A549 (cell line): Measurements from ENCODE around the gene AGBL4. TPM values are rescaled to one million over a fixed set of nuclear protein-coding genes. Genes with fewer than 3 reads are reported as not detected.

Source experiments
- ATAC-seq, 2 experiments: fragments of 200-7000 bp in 1 of 2; fragments of >200 bp in 1 of 2; cut with Nextera tagmentation in 1 of 2; cut with Tn5 transposase in 1 of 2; 3 replicates each; pipeline versions ENCODE4 v1.8.0 to v1.9.1; 2018 to 2020; ENCODE audit warnings: mild to moderate bottlenecking in 1 of 2, moderate library complexity in 1 of 2
- CTCF ChIA-PET: fragments of 300-600 bp; sonication (Branson Sonifier 250); formaldehyde crosslinking; extraction: SDS; loops from one replicate; lab custom pipeline; 2021; ENCODE audit warnings: antibody characterized with exemption, inconsistent platforms; lab: Yijun Ruan, JAX
- POLR2A ChIA-PET: fragments of 350-600 bp; formaldehyde crosslinking; extraction: SDS; loops from one replicate; lab custom pipeline; 2021; ENCODE audit warnings: antibody characterized with exemption, inconsistent platforms; lab: Yijun Ruan, JAX
- DNase-seq, 2 experiments: peaks; one replicate each; pipeline versions ENCODE4 v3.0.0 to v3.0.0-alpha.2; 2011 to 2016; ENCODE audit warnings: low read depth in 1 of 2, low spot score in 1 of 2
- FAIRE-seq: peaks from 2 replicates; lab custom pipeline; 2011; peaks lifted over from hg19 to GRCh38; lab: Jason Lieb, UNC
- H3K27ac ChIP-seq, 2 experiments: fragments of >200 bp; sonication (Bioruptor Twin); formaldehyde crosslinking; 3 replicates each; pipeline ENCODE4 v1.5.1; 2016 to 2017
- H3K4me1 ChIP-seq: fragments of >200 bp; sonication (Bioruptor Twin); formaldehyde crosslinking; 3 replicates; pipeline ENCODE4 v1.6.1; 2016
- H3K4me2 ChIP-seq: fragments of >200 bp; sonication (Bioruptor Twin); formaldehyde crosslinking; 3 replicates; pipeline ENCODE4 v1.6.1; 2016
- H3K4me3 ChIP-seq: fragments of >200 bp; sonication (Bioruptor Twin); formaldehyde crosslinking; 3 replicates; pipeline ENCODE4 v1.5.1; 2016
- H3K9me3 ChIP-seq: fragments of >200 bp; sonication (Bioruptor Twin); formaldehyde crosslinking; 3 replicates; pipeline ENCODE4 v1.6.1; 2016
- BHLHE40 ChIP-seq: IDR thresholded peaks from 2 replicates; pipeline ENCODE4 v1.6.1; 2012; ENCODE audit warnings: low read depth, low read length, inconsistent platforms
- CBX8 ChIP-seq: fragments of 200-600 bp; sonication (generic); IDR thresholded peaks from 2 replicates; pipeline ENCODE4 v1.6.1; 2016
- CHD2 ChIP-seq: fragments of 150-350 bp; IDR thresholded peaks from 2 replicates; pipeline ENCODE4 v1.6.1; 2014; ENCODE audit warnings: low read length; ENCODE audit not compliant: partially characterized antibody
- EHMT2 ChIP-seq: fragments of 200-600 bp; sonication (generic); IDR thresholded peaks from 2 replicates; pipeline ENCODE4 v1.6.1; 2016; ENCODE audit warnings: antibody characterized with exemption, low read depth, mild to moderate bottlenecking, moderate library complexity
- FOSL2 ChIP-seq, 2 experiments: fragments of 450-650 bp in 1 of 2; fragments of >200 bp in 1 of 2; sonication (Bioruptor Twin) in 1 of 2; formaldehyde crosslinking; IDR thresholded peaks; 2 replicates each; pipeline versions ENCODE4 v1.5.0 to v1.6.1; 2016 to 2020; ENCODE audit warnings: mild to moderate bottlenecking in 1 of 2, moderate library complexity in 1 of 2
- HOXB13 ChIP-seq: fragments of 250-450 bp; sonication (Bioruptor Pico); IDR thresholded peaks from 2 replicates; pipeline ENCODE4 v1.5.0; 2020; ENCODE audit warnings: low read depth, mild to moderate bottlenecking, moderate library complexity
- JUNB ChIP-seq: fragments of >200 bp; sonication (Bioruptor Twin); formaldehyde crosslinking; IDR thresholded peaks from 2 replicates; pipeline ENCODE4 v1.6.1; 2016
- KDM5A ChIP-seq: fragments of 200-600 bp; sonication (generic); IDR thresholded peaks from 2 replicates; pipeline ENCODE4 v1.6.1; 2016; ENCODE audit warnings: antibody characterized with exemption, mild to moderate bottlenecking
- MYC ChIP-seq: IDR thresholded peaks from 2 replicates; pipeline ENCODE4 v1.6.1; 2012; ENCODE audit warnings: mild to moderate bottlenecking, inconsistent platforms, low read length, improper control_type of control experiment, borderline replicate concordance
- PHF8 ChIP-seq: fragments of 200-600 bp; sonication (generic); IDR thresholded peaks from 2 replicates; pipeline ENCODE4 v1.6.1; 2016; ENCODE audit warnings: low read depth, mild to moderate bottlenecking, antibody characterized with exemption, moderate library complexity, borderline replicate concordance
- POLR2A ChIP-seq: IDR thresholded peaks from 2 replicates; pipeline ENCODE4 v1.6.1; 2012; ENCODE audit warnings: mild to moderate bottlenecking, low read length
- RAD21 ChIP-seq, 2 experiments: fragments of >200 bp in 1 of 2; sonication (Bioruptor Twin) in 1 of 2; formaldehyde crosslinking in 1 of 2; IDR thresholded peaks in 1 of 2; conservative IDR thresholded peaks in 1 of 2; 2 replicates in 1 of 2; 3 replicates in 1 of 2; pipeline ENCODE4 v1.6.1; 2012 to 2018; ENCODE audit warnings: inconsistent platforms in 1 of 2
- RCOR1 ChIP-seq: fragments of 150-350 bp; IDR thresholded peaks from 2 replicates; pipeline ENCODE4 v1.6.1; 2014; ENCODE audit warnings: antibody characterized with exemption, low read length, low read depth
- RNF2 ChIP-seq: fragments of 200-600 bp; sonication (generic); IDR thresholded peaks from 2 replicates; pipeline ENCODE4 v1.6.1; 2016; ENCODE audit warnings: low read depth, mild to moderate bottlenecking, antibody characterized with exemption, moderate library complexity, borderline replicate concordance
- ZNF302 ChIP-seq: fragments of 250-450 bp; sonication (Bioruptor Pico); IDR thresholded peaks from 2 replicates; pipeline ENCODE4 v1.9.0; 2021; ENCODE audit warnings: inconsistent platforms, mild to moderate bottlenecking, moderate library complexity
- WGBS: methylation state at CpG from one replicate; pipeline ENCODE4 v1.1.6; 2017; ENCODE audit errors: missing lambda C conversion rate; 5-methylcytosine and 5-hydroxymethylcytosine counted together
- polyA plus RNA-seq, 4 experiments: library from polyadenylated mRNA; depleted of rRNA in 3 of 4; stranded (reverse); fragments of >200 nt; fragmentation: RNase III in 1 of 4; extraction: RNeasy Plus Mini Kit Qiagen cat#74134 plus additional on column Dnase treatment in 1 of 4; gene quantifications; 2 replicates in 3 of 4; 3 replicates in 1 of 4; pipeline ENCODE4 v1.2.3, GENCODE V29; 2011 to 2017
- TF ChIP-seq, protein P1 (sequence below): IDR thresholded peaks from 2 replicates; pipeline ENCODE4 v1.6.1; 2012
- TF ChIP-seq, protein P2 (sequence below): fragments of 200-600 bp; sonication (generic); IDR thresholded peaks from 2 replicates; pipeline ENCODE4 v1.6.1; 2016; ENCODE audit warnings: antibody characterized with exemption, mild to moderate bottlenecking, moderate library complexity
- TF ChIP-seq, protein P3 (sequence below): fragments of 250-450 bp; sonication (Bioruptor Pico); IDR thresholded peaks from 2 replicates; pipeline ENCODE4 v1.5.0; 2021; ENCODE audit warnings: mild to moderate bottlenecking, moderate library complexity, borderline replicate concordance

The AGBL4 gene
- polyA plus RNA-seq, 2 of the 4 experiments (the other 2 are of a cell fraction) = not detected

DNA sequence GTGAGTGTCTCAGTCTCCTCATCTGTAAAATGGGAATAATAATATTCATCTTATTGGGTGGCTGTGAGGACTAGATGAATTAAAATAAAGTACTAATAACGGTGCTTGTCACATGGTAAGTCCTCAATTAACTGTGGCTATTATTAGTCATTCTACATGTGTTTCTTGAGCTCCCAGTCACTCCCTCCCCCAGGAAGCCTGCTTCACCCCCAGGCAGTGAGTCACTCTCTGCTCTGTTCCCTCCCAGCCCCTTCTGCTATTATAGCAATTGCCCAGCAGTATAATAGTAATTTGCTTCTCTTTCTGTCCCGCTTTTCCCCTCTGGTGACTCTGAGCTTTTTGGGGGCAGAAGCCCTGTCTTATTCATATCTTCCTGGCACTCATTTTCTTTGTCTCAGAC is 1349.1 kb downstream of the AGBL4 start:
- ATAC-seq (no peak), DNase-seq (no peak), FAIRE-seq (no peak)
- H3K4me3 ChIP-seq = no peak overlapping the region
- ChIA-PET POLR2A (no interaction called here), CTCF (interaction anchor here (0.8 to 1.4 kb wide), 5 partner anchors 11 to 241 kb away, joined by 3 to 4 read pairs (median 3); no protein-coding TSS in a partner anchor)
- no peak for TF ChIP-seq PHF8
- no peak for TF ChIP-seq ZNF302 (CRISPR knock-in tag)
- no peak for TF ChIP-seq FOSL2 (IDR thresholded peaks at IDR 0.05)
- no peak for TF ChIP-seq FOSL2 (CRISPR knock-in tag; IDR thresholded peaks at IDR 0.05)
- no peak overlapping the region for H3K4me2 ChIP-seq
- H3K4me1 ChIP-seq = no peaks in the 10 kb centered on the region
- 10% methylated on average over 2 of the region's 2 CpGs for WGBS
- H3K9me3 ChIP-seq = no peaks in the 10 kb centered on the region
- H3K27ac ChIP-seq = no peak overlapping the region

DNA sequence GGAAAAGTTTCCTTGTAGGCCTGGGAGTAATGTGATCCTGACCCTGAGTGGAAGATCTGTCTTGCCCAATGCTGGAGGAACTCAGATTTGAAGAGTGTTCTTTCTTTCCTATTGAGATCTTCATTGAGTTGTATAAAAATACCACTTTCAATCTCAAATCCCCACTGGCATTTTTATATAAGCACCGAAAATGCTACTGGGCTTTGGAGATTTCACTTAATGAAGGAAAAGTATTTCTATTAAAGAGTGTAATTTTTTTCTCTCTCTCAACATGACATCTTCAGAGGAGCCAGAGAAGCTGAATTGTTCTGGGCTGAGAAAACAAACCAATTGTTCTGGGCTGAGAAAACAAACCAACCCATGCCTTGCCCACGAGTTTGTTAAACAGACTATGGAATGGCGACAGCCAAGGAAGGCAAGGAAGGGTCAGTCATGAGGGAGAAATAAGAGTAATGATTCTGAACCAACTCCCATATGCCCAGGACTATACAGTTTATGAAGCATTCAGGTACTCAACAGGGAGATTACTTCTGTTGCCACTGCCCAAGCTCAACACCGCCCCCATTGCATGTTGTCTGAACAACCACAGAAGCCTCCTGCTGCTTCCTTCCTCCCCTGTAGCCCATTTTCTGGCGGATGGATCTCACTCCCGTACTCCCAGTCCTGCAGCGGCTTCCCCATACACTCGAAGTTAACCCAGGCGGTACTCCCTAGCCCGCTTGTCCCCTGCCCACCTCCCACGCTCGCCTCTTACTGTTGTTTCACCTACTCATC is 1350.2 kb downstream of the AGBL4 start:
- H3K4me1 ChIP-seq = no peaks in the 10 kb centered on the region
- WGBS = 38% methylated on average over 12 of the region's 12 CpGs
- FAIRE-seq (no peak), DNase-seq (peak; percentile 3 to 21), ATAC-seq (peak in 1 of 2 experiments; percentile 58; a peak in 3 of 6 replicates)
- H3K27ac ChIP-seq = no peak overlapping the region
- ChIA-PET POLR2A (no interaction called here), CTCF (interaction anchor here (0.8 to 1.4 kb wide), 5 partner anchors 12 to 243 kb away, joined by 3 to 4 read pairs (median 4); no protein-coding TSS in a partner anchor)
- no peaks in the 10 kb centered on the region for H3K9me3 ChIP-seq
- no peak overlapping the region for H3K4me2 ChIP-seq
- no peak for TF ChIP-seq RCOR1
- TF ChIP-seq RAD21 (conservative IDR thresholded peaks at IDR 0.05 in 1 of 2, IDR thresholded peaks at IDR 0.05 in 1 of 2) = 0 out of 5 replicates have a peak, but pooled peaks of 1 of the 2 experiments have one; percentile 14
- H3K4me3 ChIP-seq = no peak overlapping the region

DNA sequence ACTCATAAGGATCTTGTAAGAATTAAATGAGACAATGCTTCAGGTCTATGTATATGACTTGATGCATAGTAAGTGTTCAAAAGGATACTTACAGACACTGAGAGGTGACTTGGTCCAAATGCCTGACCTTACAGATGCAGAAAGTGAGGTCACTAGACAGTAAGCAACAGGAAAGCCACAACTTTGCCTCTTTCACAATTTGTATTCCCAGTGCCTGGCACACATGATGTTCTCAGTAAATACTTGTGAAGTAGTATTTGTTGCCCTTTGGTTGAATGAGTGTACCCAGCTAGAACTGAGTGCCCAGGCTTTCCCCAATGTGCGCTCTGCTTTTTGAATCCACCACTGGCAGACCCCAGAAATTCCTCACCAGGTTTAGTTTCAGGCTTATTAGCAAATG is 1352.2 kb downstream of the AGBL4 start:
- TF ChIP-seq RNF2 = no peak
- TF ChIP-seq BHLHE40 = no peak
- TF ChIP-seq JUNB = no peak
- TF ChIP-seq KDM5A = no peak
- no peak for TF ChIP-seq MYC
- no peak for TF ChIP-seq POLR2A
- TF ChIP-seq CHD2 = no peak
- no peak for TF ChIP-seq CBX8
- TF ChIP-seq HOXB13 = no peak
- TF ChIP-seq, protein P1, sequence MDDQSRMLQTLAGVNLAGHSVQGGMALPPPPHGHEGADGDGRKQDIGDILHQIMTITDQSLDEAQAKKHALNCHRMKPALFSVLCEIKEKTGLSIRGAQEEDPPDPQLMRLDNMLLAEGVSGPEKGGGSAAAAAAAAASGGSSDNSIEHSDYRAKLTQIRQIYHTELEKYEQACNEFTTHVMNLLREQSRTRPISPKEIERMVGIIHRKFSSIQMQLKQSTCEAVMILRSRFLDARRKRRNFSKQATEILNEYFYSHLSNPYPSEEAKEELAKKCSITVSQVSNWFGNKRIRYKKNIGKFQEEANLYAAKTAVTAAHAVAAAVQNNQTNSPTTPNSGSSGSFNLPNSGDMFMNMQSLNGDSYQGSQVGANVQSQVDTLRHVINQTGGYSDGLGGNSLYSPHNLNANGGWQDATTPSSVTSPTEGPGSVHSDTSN = no peak
- no peak for TF ChIP-seq EHMT2
- TF ChIP-seq, protein P2, sequence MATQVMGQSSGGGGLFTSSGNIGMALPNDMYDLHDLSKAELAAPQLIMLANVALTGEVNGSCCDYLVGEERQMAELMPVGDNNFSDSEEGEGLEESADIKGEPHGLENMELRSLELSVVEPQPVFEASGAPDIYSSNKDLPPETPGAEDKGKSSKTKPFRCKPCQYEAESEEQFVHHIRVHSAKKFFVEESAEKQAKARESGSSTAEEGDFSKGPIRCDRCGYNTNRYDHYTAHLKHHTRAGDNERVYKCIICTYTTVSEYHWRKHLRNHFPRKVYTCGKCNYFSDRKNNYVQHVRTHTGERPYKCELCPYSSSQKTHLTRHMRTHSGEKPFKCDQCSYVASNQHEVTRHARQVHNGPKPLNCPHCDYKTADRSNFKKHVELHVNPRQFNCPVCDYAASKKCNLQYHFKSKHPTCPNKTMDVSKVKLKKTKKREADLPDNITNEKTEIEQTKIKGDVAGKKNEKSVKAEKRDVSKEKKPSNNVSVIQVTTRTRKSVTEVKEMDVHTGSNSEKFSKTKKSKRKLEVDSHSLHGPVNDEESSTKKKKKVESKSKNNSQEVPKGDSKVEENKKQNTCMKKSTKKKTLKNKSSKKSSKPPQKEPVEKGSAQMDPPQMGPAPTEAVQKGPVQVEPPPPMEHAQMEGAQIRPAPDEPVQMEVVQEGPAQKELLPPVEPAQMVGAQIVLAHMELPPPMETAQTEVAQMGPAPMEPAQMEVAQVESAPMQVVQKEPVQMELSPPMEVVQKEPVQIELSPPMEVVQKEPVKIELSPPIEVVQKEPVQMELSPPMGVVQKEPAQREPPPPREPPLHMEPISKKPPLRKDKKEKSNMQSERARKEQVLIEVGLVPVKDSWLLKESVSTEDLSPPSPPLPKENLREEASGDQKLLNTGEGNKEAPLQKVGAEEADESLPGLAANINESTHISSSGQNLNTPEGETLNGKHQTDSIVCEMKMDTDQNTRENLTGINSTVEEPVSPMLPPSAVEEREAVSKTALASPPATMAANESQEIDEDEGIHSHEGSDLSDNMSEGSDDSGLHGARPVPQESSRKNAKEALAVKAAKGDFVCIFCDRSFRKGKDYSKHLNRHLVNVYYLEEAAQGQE = no peak
- TF ChIP-seq, protein P3, sequence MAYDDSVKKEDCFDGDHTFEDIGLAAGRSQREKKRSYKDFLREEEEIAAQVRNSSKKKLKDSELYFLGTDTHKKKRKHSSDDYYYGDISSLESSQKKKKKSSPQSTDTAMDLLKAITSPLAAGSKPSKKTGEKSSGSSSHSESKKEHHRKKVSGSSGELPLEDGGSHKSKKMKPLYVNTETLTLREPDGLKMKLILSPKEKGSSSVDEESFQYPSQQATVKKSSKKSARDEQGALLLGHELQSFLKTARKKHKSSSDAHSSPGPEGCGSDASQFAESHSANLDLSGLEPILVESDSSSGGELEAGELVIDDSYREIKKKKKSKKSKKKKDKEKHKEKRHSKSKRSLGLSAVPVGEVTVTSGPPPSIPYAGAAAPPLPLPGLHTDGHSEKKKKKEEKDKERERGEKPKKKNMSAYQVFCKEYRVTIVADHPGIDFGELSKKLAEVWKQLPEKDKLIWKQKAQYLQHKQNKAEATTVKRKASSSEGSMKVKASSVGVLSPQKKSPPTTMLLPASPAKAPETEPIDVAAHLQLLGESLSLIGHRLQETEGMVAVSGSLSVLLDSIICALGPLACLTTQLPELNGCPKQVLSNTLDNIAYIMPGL (CRISPR knock-in tag) = no peak
- Histone ChIP-seq H3K27ac (no peak overlapping the region), H3K4me3 (no peak overlapping the region), H3K4me2 (no peak overlapping the region), H3K9me3 (no peaks in the 10 kb centered on the region), H3K4me1 (no peaks in the 10 kb centered on the region)
- POLR2A ChIA-PET = no interaction called here
- FAIRE-seq (no peak), DNase-seq (no peak), ATAC-seq (no peak)
- 100% methylated on average over 1 of the region's 1 CpG for WGBS
- CTCF ChIA-PET = interaction anchor here (1.2 to 1.4 kb wide), 2 partner anchors 25 to 144 kb away, joined by 3 to 4 read pairs; no protein-coding TSS in a partner anchor
